ENCODE data around the gene CROCC2.

CROCC2 gene

GRCh38 chr2:240876035-240876474 lies 30.1 kb upstream of the CROCC2 start:
- no peak for DNase-seq

DNA sequence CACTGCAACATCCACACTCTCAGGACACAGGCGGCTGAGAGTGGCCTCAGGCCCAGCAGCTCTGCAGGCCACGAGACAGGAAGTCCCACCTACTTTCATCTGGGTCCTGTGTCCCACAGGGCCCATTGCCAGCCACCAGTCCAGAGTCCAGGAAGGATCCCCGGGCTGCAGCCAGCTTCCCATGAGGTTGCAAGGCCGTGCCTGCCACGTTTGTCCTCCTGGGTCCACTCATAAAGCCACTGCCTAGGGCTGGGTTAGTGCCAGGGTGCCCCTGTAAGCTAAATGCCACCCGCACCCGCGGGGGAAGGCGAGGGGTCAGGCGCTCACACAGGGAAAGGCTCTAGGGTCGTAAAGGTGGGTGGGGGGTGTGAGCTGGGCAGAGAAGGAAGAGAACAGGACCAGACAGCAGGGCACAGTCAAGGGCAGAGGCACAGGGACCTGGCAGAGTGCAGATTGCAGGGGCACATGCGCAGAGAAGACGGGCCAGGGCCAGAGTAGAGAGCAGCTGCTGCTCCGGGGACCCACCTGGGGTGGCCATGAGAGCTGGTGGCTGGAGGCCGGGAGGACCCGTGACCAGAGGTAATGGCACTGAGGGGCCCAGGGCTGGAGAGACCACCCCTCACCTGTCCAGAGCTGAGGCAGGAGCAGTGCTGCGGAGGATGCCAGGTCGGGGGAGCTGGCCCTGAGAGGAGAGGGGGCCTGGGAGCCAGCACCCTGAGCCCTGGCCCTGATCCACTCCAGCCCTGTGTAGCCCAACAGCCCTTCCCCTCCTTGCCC lies 29.5 kb upstream of the CROCC2 start:
- DNase-seq: no peak

DNA sequence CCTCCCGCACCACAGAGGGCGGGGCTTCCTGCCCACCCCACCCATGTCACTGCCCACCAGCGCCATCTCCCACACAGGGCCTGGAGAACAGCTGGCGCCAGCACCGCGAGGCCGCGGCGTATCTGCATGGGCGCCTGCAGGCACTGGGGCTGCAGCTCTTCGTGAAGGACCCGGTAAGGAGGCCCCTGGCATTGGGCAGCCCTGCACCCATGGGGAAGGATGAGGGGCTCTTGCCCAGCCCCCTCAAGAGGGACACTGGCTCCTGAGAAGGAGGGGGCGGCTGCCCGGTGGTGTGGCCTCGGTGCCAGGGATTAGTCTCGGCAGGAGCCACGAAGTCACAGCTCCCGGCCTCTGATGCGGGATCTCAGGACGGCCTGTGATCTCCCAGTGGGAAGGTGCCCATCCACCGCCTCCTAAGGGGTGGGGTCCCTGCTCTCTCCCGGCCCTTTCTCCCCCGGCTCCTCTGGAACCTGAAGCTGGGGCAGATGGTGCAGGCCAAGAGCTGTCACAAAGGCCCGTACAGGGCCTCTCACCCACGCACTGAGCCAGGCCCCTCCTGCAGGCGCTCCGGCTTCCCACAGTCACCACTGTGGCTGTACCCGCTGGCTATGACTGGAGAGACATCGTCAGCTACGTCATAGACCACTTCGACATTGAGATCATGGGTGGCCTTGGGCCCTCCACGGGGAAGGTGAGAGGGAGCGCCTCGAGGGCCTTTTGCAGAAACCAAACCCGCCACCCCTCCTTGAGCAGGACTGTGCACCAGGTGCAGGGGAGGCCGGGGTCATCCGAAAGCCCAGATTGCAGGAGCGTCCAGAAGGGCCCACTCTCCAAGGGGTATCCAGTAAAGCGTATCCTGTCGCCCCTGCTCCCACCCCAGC lies 28.4 kb upstream of the CROCC2 start:
- no peak for DNase-seq

- DNase-seq: no peak
Observed at GRCh38 chr2:240878341-240878936, 27.7 kb upstream of the CROCC2 start.

DNA sequence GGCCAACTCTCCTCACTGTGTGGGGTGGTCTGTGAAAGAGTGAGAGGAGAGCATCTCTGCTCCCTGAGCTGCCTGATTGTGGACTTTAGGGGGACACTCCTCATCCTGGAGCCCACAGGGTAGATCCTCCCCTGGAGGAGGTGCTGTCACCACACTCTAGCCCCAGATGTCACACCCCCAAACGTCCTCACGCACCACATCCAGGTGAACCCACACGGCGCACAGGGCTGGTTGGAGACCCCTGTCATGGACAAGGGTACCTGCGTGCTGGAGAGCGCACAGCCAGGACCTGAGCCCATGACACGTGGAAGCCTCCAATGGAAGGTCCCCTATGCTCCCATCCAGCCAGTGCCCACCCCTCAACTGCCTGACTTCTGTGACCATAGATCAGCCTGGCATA lies 27.0 kb upstream of the CROCC2 start:
- no peak for DNase-seq

- no peak for DNase-seq
Observed at GRCh38 chr2:240881913-240882312, 24.2 kb upstream of the CROCC2 start.

GRCh38 chr2:240884221-240884620 lies 21.9 kb upstream of the CROCC2 start:
- DNase-seq: no peak

- DNase-seq: no peak
Observed at GRCh38 chr2:240884745-240885144, 21.4 kb upstream of the CROCC2 start.

- DNase-seq: peak; percentile 73
Observed at GRCh38 chr2:240885566-240885965, 20.6 kb upstream of the CROCC2 start.

DNA sequence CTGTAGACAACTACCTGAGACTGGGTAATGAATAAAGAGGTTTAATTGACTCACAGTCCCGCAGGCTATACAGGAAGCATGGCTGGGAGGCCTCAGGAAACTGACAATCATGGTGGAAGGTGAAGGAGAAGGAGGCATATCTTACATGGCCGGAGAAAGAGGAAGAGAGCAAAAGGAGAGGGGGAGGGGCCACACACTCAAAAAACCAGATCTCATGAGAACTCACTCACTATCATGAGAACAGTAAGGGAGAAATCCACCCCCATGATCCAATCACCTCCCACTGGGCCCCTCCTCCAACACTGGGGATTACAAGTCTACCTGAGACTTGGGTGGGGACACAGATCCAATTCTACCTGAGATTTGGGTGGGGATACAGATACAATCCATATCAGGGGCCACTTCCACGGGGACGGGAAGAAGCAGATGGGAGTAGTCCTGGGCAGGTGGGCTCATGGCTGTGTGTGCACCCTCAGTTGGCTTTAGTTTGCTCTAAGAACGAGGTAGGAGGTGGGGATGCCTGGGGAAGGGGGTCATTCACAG lies 20.0 kb upstream of the CROCC2 start:
- peak; percentile 73 for DNase-seq

DNA sequence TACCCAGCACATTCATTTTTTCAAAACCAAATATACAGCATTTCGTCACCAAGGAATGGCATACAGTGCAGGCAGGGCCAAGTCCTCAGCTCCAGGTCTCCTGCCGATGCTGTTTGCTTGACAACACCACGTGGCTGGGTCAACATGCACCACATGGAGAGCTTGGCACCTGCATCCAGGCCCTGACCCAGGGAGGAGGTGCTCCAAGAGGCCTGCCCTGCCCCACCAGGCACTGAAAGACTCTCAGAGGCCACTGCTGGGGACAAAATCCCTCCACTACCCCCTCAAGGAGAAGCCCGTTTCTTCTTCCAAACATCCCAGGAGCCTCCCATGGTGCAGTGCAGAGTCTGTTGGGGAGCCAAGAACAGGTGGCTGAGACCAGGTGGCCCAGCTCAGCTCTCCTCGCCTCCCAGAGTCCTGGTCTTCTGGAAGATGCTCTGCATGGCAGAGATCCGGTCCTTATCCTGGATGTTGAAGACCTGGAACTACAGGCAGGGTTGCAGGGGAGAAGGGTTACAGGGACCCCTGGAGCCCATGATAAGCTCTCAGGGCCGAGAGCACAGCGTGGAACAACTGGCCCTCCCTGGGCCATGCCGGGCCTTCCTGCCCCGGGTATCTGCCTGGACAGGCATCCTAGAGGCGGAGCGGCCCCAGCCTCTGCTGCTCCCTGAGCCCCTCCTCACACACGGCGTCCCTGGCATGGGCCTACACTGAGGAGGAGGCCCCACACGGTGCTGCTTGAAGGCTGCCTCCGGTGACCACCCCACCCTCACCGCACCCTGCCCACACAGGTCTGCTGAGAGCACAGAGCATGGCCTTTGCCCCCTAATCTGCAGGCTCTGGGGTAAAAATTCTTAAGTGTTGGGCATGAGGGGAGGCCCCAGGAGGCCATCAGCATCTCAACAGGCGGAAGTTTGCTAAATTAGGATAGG lies 19.2 kb upstream of the CROCC2 start:
- DNase-seq: no peak

GRCh38 chr2:240887631-240888030 lies 18.5 kb upstream of the CROCC2 start:
- DNase-seq: no peak

DNA sequence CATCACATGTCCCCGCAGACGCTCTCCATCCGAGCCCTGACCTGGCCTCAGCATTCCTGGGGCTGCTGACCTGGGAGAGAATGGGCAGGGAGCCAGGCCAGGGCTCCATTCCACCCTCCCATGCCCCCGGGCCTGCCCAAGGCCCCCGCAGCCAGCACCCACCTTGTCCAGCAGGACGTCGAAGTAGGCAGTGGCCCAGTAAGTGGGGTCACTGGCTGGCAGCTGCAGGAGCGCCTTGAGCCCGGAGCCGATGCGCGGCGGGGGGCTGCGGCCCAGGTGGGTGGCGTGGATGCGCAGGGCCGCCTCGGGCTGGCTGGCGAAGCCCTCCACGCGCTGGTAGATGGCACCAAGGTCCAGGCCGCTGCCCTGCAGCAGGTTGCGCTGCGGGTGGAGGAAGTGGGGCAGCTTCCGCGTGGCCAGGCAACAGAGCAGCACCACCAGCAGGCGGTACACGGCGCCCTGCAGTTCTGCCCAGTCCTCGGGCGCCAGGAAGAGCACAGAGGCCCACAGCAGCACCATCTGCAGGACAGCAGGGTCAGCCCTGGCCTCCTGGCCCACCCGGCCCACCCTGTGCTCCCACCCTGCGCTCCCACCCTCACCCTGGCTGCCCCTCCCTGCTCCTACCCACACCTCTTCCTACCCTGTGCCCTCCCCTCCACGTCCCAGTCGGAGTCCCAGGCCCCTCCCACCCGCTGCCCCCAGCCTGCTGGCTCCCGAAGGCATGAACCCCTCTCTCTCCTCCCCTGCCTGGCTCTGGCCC lies 17.8 kb upstream of the CROCC2 start:
- DNase-seq: no peak

DNA sequence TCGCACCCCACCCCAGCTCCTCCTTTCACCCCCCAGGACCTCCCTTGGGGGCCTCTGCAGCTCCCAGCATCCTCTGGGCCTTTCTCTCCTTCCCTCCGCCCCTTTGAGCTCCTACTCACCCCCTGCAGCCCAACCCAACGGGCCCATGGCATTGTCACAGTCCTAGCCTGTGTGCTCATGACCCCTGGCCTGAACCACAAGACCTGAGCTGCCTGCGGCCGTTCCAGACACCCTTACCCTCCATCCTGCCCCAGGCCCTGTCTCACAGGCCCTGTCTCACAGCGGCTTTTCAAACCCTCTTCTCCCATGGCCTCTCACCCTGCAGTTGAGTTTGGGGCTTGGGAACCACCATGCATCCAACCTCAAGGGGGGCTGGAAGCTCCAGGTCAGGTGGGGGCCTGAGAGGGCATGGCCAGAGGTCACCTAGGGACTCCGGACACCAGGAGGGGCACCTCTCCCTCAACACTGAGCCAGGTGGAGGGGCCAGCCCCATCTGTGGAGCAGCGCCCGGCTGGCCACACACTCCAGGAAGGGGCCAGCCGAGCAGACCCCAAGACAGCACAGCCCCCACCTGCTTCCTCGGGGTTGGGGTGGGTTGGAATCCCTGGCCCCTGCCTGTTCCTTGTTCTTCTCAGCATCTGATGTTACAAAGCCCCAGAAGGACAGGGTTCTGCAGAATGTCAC lies 17.1 kb upstream of the CROCC2 start:
- no peak for DNase-seq

- DNase-seq: no peak
Observed at GRCh38 chr2:240889601-240890560, 16.3 kb upstream of the CROCC2 start.

- DNase-seq: no peak
Observed at GRCh38 chr2:240890691-240891090, 15.4 kb upstream of the CROCC2 start.

GRCh38 chr2:240891492-240892340 lies 14.4 kb upstream of the CROCC2 start:
- DNase-seq: no peak

DNA sequence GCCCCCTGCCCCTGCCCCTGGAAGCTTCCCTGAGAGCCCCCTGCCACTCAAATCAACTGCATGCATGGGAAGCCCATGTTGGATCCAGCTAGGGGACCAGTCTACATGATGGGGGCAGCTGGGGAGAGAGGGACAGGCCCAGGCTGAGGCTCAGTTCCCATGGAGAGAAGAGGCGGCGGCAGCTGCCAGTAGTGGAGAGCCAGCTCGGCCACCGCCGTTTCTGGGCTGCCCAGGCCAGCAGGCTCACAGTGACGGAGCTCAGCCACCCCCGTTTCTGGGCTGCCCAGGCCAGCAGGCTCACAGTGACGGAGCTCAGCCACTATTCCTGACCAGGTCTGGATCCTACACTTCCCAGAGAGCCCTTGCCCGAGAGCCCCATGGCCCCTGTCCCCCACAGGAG lies 13.8 kb upstream of the CROCC2 start:
- no peak for DNase-seq

DNA sequence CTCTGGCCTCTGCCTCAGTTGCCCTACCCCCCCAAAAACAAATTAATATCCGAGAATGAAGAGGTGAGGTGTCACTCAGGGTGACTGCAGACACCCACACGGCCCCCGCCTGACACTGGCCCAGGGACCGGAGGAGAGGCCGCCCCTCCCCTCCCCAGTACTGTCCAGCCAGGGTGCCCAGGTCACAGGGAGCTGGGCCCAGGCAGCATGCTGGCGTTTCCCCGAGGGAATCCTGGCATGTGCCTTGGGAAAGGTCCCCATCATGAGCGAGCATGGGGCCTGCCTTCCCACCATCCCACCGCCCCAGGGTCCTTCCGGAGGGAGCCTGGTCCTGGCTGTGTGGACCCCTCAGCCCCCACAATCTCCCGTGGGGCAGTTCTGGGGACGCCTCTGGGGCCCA lies 13.2 kb upstream of the CROCC2 start:
- no peak for DNase-seq

Data from KG1 (cell line).